GM12872 (cell line): ENCODE data around the gene GCLC.

Experiments used
- TF ChIP-seq, protein P1 (sequence below): IDR thresholded peaks from 3 replicates; pipeline ENCODE4 v1.5.1; 2011; ENCODE audit warnings: low read depth, mild to moderate bottlenecking, low read length, moderate library complexity; ENCODE audit not compliant: insufficient read depth

GCLC gene

DNA sequence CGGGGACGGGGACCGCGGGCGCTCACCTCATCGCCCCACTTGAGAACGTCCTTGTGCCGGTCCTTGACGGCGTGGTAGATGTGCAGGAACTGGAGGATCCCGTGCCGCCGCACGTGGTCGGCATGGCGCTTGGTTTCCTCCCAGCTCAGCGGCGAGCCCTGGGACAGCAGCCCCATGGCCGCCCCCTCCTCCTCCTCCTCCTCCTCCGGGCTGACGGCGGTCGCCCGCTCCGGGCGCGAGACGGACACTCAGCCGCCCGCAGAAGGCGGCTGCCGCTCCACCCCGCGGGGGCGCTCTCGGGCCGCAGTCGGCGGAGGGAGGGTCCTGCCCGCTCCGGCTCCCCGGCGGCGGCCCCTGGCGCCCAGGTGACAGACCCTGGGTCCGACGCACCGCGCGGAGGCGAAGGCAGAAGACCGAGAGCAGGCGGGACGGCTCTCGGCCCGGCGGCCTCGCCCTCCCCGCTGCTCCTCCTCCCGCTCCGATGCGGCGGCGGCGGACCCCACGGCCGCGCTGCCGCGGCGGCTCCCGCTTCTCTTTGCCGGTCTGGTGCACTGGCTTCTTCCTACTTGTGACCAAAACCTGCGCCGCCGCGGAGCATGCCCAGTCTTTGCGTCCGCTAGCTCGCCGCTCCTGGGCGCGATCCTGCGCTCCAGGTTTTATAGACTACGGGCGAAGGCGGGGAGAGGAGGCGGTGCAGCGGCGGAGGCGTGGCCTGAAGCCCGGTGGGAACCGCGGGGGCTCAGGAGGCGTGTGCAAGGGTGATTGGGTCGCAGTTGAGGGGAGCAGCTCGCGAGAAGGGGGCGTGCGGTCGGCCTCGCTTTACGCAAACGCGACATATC is at the start of gene GCLC:
GCLC (minus strand) TSS at position 632 of the 839 bp plus-strand sequence; CDS start at position 176, 456 bp downstream.
- TF ChIP-seq, protein P1, sequence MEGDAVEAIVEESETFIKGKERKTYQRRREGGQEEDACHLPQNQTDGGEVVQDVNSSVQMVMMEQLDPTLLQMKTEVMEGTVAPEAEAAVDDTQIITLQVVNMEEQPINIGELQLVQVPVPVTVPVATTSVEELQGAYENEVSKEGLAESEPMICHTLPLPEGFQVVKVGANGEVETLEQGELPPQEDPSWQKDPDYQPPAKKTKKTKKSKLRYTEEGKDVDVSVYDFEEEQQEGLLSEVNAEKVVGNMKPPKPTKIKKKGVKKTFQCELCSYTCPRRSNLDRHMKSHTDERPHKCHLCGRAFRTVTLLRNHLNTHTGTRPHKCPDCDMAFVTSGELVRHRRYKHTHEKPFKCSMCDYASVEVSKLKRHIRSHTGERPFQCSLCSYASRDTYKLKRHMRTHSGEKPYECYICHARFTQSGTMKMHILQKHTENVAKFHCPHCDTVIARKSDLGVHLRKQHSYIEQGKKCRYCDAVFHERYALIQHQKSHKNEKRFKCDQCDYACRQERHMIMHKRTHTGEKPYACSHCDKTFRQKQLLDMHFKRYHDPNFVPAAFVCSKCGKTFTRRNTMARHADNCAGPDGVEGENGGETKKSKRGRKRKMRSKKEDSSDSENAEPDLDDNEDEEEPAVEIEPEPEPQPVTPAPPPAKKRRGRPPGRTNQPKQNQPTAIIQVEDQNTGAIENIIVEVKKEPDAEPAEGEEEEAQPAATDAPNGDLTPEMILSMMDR = peak; percentile 60; the same call in 2 of the 3 replicates

- TF ChIP-seq, protein P1 = no peak
Observed at GRCh38 chr6:53594596-53594995, 49.7 kb upstream of the GCLC start.

GRCh38 chr6:53593001-53593488 is 48.1 kb upstream of the GCLC start:
- TF ChIP-seq, protein P1 = no peak

GRCh38 chr6:53591873-53592272 is 47.0 kb upstream of the GCLC start:
- TF ChIP-seq, protein P1 = no peak

GRCh38 chr6:53588816-53589509 is 44.1 kb upstream of the GCLC start:
- TF ChIP-seq, protein P1 = no peak

GRCh38 chr6:53587291-53587690 is 42.4 kb upstream of the GCLC start:
- TF ChIP-seq, protein P1 = no peak

GRCh38 chr6:53585208-53585900 is 40.5 kb upstream of the GCLC start:
- TF ChIP-seq, protein P1 = no peak
